Omental fat pad (tissue), 4 donors: ENCODE data around the gene SYF2. TPM values are rescaled to one million over a fixed set of nuclear protein-coding genes. Genes with fewer than 3 reads are reported as not detected.

ENCODE experiments used
- ATAC-seq: fragments of 150-250 bp; one replicate; pipeline ENCODE4 v1.9.1; 2016; ENCODE audit warnings: mild to moderate bottlenecking, moderate library complexity; ENCODE audit not compliant: low FRiP score
- DNase-seq: peaks from one replicate; pipeline ENCODE4 v3.0.0-alpha.2; 2019; ENCODE audit warnings: low spot score
- total RNA-seq, 4 donors: library from RNA; depleted of rRNA; stranded (reverse); fragments of >200 nt; gene quantifications; one replicate each; pipeline ENCODE4 v1.1.0, GENCODE V29; 2016
- TF ChIP-seq, protein P1 (sequence below), 3 donors: fragments of 450-650 bp; IDR thresholded peaks; one replicate each; pipeline ENCODE4 v1.5.1; 2016 to 2017; ENCODE audit warnings: antibody characterized with exemption in 3 of 3, mild to moderate bottlenecking in 3 of 3, moderate library complexity in 2 of 3

Gene SYF2
- total RNA-seq, 4 donors from 2014 or later: 37.0 to 57.4 (median 47.4) TPM

GRCh38 chr1:25173809-25174340 lies 58.4 kb downstream of the SYF2 start:
- ATAC-seq (no peak), DNase-seq (no peak)
- TF ChIP-seq, protein P1, sequence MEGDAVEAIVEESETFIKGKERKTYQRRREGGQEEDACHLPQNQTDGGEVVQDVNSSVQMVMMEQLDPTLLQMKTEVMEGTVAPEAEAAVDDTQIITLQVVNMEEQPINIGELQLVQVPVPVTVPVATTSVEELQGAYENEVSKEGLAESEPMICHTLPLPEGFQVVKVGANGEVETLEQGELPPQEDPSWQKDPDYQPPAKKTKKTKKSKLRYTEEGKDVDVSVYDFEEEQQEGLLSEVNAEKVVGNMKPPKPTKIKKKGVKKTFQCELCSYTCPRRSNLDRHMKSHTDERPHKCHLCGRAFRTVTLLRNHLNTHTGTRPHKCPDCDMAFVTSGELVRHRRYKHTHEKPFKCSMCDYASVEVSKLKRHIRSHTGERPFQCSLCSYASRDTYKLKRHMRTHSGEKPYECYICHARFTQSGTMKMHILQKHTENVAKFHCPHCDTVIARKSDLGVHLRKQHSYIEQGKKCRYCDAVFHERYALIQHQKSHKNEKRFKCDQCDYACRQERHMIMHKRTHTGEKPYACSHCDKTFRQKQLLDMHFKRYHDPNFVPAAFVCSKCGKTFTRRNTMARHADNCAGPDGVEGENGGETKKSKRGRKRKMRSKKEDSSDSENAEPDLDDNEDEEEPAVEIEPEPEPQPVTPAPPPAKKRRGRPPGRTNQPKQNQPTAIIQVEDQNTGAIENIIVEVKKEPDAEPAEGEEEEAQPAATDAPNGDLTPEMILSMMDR (IDR thresholded peaks at IDR 0.05): no peak

Other genes starting within 250 kb of the SYF2 start
- 100 to 1,000 TPM in 2 of 4 donors, 10 to 100 TPM in 2; 98.7 to 236 (median 103) TPM for gene RSRP1, start 15.0 kb upstream of the SYF2 start, total RNA-seq
- gene RHD, start 40.0 kb upstream of the SYF2 start, total RNA-seq: not detected
- gene TMEM50A, start 105.8 kb upstream of the SYF2 start, total RNA-seq: 100 to 1,000 TPM in 1 of 4 donors, 10 to 100 TPM in 3; 81.1 to 130 (median 96.6) TPM
- under 1 TPM in 1 of 4 donors, not detected in 3; 0.44 TPM for gene RHCE, start 188.3 kb upstream of the SYF2 start, total RNA-seq
- gene MACO1, start 198.4 kb upstream of the SYF2 start, total RNA-seq: 10 to 100 TPM; 13.0 to 16.6 (median 15.7) TPM